A673 (cell line): ENCODE results near the gene DYRK1A.

Source experiments
- CTCF ChIP-seq: fragments of 300-800, 200-600 bp; sonication (generic); conservative IDR thresholded peaks from 2 replicates; pipeline ENCODE4 v1.5.1; 2017; ENCODE audit warnings: low read depth, mild to moderate bottlenecking, antibody characterized with exemption, low read length, moderate library complexity, mixed read lengths
- EZH2 ChIP-seq: fragments of 200-600 bp; sonication (generic); IDR thresholded peaks from 2 replicates; pipeline ENCODE4 v1.6.1; 2017; ENCODE audit warnings: borderline replicate concordance, low read depth, mild to moderate bottlenecking, mixed read lengths, antibody characterized with exemption, low read length; ENCODE audit not compliant: poor library complexity, severe bottlenecking

- TF ChIP-seq CTCF (no peak), EZH2 (no peak)
These were observed 184.2 kb downstream of the DYRK1A start for GRCh38 chr21:37550618-37551330.
